Measurements from ENCODE around the gene HSH2D.
"Not testable (repeated sequence)": the region's sequence is repeated elsewhere in the genome, so short reads cannot be mapped to it uniquely, and the experiment has no call there.

HSH2D gene

GRCh38 chr19:16157601-16158000 lies 14.1 kb downstream of the HSH2D start:
- DNase-seq: no peak

GRCh38 chr19:16159655-16160054 lies 16.2 kb downstream of the HSH2D start:
- DNase-seq: no peak

- DNase-seq: no peak
Measured at GRCh38 chr19:16160445-16160942, 17.0 kb downstream of the HSH2D start.

GRCh38 chr19:16160943-16161560 lies 17.6 kb downstream of the HSH2D start:
- DNase-seq: no peak

- DNase-seq: no peak
Measured at GRCh38 chr19:16161840-16162239, 18.4 kb downstream of the HSH2D start.

GRCh38 chr19:16164222-16164890 lies 20.9 kb downstream of the HSH2D start:
- DNase-seq: no peak

GRCh38 chr19:16166417-16166816 lies 22.9 kb downstream of the HSH2D start:
- no peak for DNase-seq

GRCh38 chr19:16167055-16167454 lies 23.6 kb downstream of the HSH2D start:
- DNase-seq: no peak

GRCh38 chr19:16168465-16169081 lies 25.1 kb downstream of the HSH2D start:
- no peak for DNase-seq

- DNase-seq: no peak
Measured at GRCh38 chr19:16170134-16170533, 26.6 kb downstream of the HSH2D start.

- no peak for DNase-seq
Measured at GRCh38 chr19:16175954-16176353, 32.5 kb downstream of the HSH2D start.

GRCh38 chr19:16178866-16179265 lies 35.4 kb downstream of the HSH2D start:
- not testable (repeated sequence) for DNase-seq

GRCh38 chr19:16180611-16181010 lies 37.1 kb downstream of the HSH2D start:
- no peak for DNase-seq

GRCh38 chr19:16184665-16185122 lies 41.2 kb downstream of the HSH2D start:
- DNase-seq: no peak

- peak; percentile 98 for DNase-seq
Measured at GRCh38 chr19:16185123-16185767, 41.8 kb downstream of the HSH2D start, which contains the start of gene FAM32A. Gene FAM32A (plus strand): TSS chr19:16185410. CDS start chr19:16185443, 33 bp downstream.

- peak; percentile 51 for DNase-seq
Measured at GRCh38 chr19:16185768-16186123, 42.3 kb downstream of the HSH2D start.

GRCh38 chr19:16188521-16188920 lies 45.0 kb downstream of the HSH2D start:
- no peak for DNase-seq

GRCh38 chr19:16190198-16190597 lies 46.7 kb downstream of the HSH2D start:
- no peak for DNase-seq

GRCh38 chr19:16190736-16191135 lies 47.3 kb downstream of the HSH2D start:
- no peak for DNase-seq

GRCh38 chr19:16191216-16191908 lies 47.9 kb downstream of the HSH2D start:
- no peak for DNase-seq

GRCh38 chr19:16193466-16193865 lies 50.0 kb downstream of the HSH2D start:
- no peak for DNase-seq

- no peak for DNase-seq
Measured at GRCh38 chr19:16197188-16197621, 53.7 kb downstream of the HSH2D start.
